HG02623 (cell line): ENCODE results near the gene SLC9A3.
A peak's percentile ranks its signal among the peaks of the same experiment; 100 is the strongest.
"Not testable (repeated sequence)": the region's sequence is repeated elsewhere in the genome, so short reads cannot be mapped to it uniquely, and the experiment has no call there.

Experiments used
- ATAC-seq: cut with Tn5 transposase; IDR thresholded peaks from one replicate; pipeline ENCODE4 v1.9.1; 2021; ENCODE audit warnings: moderate library complexity; ENCODE audit not compliant: unreplicated experiment

Gene SLC9A3

DNA sequence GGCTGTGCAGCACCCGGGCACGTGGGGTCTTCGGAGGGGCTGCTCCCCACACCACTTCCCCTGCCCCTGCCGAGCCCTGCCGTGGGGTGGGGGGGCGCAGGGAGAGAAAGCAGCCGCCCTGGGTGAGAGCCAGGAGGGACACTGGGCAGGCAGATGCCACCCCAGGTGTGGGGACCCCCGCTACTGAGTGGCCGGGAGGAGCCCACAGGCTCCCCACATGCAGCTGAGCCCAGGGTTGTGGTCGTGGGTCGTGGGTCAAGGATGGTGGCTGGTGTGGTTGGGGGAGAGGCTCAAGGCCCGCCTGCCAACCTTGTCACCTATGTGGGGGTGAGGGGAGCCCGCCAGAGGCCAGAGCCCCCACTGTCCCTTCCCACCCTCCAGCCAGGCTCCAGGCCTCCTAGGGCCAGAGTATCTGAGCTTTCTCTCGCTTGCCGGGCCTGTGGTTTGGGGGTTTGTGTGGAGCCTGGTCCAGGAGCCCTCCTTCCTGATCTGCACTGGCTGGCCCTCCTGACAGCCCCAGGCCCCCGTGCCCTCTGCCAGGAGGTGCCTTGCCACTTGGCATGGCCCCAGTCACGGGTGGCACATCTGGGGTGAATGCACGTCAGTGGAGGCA is 45.8 kb downstream of the SLC9A3 start:
- no peak for ATAC-seq

DNA sequence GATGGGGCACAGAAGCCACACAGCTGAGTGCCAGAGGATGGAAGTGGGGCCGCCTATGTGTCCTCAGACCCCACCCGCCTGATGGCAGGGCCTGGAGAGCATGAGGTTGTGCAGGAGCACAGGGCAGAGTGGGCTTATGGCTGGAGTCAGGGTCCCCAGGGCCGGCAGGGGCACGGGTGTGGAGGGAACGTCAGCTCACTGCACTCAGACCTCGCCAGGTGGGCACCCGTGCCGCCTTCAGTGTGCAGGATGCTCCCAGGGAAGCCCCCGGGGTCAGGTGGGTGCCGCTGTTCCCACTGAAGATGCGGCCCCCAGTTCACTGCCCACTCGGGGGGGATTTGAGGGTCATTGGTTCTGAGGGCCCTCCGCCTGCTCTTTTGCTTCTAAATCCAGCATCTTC is 46.4 kb downstream of the SLC9A3 start:
- ATAC-seq: no peak

DNA sequence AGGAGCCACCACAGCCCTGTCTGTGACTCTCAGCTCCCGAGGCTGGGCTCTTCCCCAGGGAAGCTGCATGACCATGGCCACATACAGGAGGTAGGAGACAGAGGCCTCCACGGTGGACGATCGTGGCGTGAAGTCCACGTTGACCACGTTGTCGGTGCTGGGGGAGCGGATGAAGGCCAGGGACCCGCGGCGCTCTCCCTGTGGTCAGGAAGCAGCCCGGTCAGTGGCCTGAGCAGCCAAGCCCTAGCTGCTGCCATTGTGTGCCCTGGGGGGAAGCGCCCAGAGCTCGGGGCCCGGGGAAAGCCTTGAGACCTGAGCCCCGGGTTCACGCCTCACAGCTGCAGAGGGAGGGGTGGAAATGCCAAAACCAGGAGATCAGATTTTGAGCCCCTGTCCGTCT is 47.0 kb downstream of the SLC9A3 start:
- no peak for ATAC-seq

DNA sequence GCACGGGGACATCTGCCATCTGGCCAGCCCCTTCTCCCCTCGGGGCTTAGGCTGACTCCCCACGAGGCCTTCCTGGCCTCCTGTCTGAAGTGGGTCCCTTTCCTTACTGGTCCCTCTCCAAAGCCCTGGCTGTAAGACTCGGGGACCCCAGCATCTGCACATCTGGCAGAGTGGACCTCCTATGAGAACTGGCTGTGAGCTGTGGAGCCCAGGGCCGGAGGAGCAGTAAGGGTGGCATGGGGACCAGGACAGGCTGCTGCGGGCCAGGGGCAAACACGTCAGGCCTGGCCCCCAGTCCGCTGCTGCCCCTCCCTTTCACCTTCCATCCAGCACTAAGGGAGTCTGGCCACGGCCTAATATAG is 47.5 kb downstream of the SLC9A3 start:
- no peak for ATAC-seq

DNA sequence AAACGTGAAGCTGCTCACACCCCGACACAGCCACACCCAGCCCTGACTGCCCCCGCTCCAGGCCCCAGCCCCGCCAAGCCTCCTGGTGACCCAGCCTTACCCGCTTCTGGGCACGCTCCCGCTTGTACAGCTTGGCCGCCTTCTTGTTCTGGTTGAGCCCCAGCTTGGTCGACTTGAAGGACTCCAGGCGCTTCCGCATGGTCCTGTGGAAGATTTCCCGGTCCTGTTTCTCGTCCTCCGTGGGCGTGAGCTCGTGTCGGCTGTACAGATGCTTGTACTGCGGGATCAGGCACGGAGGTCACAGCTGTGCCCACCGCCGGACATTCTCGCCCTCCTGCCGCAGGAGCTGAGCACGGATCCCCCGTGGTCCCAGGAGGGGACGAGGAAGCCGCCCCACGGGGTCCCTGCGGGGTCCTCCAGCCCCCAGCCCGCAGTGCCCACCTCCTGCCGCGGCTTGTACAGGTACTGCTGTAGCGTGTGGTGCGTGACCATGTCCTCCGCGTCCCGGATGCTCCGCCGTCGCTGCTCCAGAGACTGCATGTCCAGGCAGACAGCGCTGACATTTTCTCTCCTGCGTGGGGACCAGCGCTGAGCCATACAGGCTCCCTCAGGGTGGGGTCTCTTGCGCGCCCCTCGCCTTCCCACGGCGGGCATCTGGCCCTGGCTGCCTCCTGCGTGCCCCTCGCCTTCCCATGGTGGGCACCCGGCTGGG is 48.0 kb downstream of the SLC9A3 start:
- no peak for ATAC-seq

DNA sequence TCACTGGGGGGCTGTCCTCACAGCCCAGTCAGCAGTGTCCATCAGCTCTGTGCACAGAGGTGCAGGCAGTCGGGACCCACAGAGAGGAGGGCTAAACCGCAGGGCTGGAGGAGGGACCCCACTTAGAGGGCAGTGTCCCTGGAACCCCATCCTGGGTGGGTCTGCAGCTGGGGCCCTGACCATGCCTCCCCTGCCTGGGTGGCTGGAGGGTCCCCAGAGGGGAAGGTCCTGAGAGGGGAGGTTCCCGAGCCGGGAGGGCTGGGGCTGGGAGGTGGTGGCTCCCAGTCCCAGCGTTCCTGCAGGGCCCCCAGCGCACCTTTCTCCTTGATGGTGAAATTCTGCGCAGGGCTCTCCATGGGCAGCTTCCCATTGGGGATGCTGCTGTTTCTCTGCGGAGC is 48.5 kb downstream of the SLC9A3 start:
- ATAC-seq: no peak

DNA sequence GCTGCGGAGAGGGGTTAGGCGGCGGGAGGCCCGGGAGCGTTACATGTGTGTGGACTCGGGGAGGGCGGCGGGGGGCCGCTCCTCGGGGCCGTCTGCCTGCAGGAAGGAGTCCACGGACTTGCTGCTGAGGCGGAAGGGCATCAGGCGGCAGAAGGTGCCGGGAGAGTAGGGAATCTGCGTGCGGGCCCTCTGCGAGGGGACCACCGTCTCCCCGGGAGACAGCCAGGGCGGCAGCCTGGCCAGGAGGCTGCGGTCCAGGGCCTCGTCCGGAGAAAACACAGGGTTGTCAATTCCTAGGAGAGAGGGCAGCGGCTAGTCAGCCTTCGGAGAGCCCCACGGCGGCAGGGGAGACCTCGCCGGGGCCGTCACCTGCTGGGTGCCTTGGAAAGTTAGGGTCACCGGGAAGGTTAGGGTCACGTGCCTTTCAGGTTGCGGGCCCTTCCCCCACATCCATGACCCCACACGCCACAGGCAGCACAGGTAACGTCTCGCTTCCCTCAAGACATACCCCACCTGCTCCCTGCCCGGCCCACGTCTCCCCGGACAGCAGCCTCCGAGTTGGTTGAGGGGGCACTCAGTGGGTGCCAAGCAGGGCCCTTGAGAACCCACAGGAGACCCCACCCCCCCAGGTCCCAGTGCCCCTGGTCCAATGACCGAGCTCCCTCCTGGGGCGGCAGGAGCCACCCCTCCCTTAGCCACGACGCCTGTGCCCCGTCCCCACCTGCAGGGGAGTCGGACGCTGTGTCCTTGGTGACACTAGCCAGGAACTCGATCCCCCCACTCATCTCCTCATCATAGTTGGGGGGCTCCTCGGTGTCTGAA is 49.2 kb downstream of the SLC9A3 start:
- ATAC-seq: no peak

DNA sequence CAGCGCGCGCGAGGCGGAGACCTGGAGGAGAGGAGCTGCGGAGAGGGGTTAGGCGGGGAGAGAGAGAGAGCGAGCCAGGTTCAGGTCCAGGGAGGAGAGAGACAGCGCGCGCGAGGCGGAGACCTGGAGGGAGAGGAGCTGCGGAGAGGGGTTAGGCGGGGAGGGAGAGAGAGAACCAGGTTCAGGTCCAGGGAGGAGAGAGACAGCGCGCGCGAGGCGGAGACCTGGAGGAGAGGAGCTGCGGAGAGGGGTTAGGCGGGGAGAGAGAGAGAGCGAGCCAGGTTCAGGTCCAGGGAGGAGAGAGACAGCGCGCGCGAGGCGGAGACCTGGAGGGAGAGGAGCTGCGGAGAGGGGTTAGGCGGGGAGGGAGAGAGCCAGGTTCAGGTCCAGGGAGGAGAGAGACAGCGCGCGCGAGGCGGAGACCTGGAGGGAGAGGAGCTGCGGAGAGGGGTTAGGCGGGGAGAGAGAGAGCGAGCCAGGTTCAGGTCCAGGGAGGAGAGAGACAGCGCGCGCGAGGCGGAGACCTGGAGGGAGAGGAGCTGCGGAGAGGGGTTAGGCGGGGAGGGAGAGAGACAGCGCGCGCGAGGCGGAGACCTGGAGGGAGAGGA is 49.9 kb downstream of the SLC9A3 start:
- ATAC-seq: not testable (repeated sequence)

DNA sequence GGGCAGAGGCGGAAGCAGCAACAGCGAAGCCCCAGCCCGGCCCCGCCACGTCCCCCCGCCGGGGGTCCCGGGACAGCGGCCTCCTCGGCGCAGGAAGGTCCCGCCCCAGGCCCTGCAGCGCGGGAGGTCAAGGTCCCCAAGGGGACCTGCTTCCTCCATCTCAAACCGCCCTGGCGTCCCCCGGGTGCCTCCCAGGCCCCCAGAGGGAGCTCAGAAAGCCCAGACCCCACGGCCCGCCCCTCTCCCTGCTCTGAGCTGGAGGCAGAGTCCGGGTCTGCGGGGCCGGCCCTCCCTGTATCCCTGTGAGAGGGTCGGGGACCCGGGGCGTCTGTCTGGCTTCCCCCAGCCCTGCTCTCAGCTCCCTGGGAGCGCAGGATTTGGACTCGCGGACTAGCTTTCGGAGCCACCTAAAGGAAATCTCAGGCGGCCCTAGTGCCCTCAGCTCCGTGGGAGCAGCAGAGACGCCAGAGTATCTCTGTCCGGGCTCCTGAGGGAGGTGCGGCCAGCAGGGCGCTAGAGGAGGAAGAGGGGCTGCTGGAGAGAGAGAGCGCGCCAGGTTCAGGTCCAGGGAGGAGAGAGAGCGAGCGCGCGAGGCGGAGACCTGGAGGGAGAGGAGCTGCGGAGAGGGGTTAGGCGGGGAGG is 50.6 kb downstream of the SLC9A3 start:
- peak; percentile 18 for ATAC-seq

DNA sequence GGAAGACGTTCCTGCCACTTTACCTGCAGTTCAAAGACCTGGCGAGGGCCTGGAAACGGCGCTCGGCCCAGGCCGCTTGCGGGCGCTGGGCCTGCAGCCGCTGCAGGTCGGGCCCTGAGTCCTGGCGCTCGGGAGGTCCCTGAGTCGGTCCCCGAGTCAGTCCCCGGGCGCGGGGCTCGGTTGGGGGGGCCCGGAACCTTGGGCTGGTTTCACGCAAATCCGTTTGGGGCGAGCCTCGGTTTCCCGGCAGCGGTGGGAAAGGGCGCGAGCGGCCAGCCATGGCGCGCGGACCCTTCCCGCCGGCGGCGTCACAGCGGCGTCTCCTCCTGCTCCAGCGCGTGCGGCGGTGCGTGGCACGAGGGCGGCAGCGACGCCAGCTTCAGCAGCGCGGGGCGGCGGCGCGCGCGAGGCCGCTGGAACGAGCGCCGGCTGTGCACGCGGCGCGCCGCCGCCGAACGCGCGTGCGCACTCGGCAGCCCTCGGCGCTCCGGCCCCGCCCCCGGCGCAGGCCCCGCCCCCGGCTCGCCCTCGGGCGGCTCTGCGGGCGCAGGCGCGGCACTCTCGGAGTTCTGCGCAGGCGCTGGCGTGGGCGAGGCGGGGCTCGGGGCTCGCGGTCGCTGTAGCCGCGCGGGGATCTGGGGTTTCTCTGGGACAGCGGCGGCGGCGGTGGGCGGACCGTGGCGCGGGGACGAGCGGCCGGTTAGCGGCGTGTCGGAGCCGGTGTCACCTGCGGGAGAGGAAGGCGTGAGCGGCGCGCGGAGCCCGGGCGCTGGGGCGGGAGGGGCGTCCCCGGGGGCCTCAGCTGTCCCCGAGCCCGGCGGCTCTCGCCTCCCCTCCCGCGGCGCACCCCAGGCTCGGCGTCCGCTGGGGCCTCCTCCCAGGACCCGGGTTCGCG is 51.3 kb downstream of the SLC9A3 start:
- ATAC-seq: peak; percentile 70

DNA sequence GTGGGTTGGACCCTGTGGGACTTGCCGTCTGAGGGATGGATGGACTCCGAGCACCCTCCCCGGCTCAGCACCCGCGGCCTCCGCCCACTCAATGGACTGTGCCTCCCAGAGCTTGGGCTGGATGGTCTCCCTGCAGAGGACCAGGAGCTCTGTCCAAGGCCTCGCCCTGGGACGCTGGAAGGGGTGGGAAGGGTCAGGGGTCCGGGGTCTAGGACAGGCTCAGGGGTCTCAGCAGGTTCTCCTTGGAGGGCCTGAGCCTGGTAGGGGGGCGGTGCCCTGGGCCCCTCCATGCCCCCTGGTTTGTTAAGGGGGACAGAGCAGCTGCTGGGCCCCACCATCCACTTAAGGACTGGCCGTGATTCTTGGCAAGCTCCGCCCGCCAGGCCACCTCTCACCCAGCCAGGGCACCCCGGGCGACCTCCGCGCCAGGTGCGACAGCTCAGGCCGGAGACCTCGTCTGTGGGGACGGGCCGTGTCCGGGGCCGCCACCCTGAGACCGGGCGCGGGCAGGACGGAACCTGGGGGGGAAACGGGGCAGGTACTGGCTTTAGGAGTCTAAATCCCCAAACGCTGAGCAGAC is 52.1 kb downstream of the SLC9A3 start:
- peak; percentile 9 for ATAC-seq

DNA sequence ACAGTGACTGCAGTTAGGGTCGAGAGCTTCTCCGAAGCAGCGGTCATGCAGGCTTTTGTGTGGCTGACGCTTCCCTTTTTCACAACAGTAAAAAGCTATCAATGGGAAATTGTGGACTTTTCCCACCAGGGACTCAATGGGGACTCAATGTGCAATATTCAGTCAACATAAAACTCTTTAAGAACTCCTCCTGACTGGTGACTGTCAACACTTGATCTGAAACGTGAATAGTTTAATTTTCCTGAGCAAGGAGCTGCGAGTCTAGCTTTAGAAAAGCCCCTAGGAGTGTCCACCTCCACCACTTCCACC is 52.5 kb downstream of the SLC9A3 start:
- no peak for ATAC-seq

DNA sequence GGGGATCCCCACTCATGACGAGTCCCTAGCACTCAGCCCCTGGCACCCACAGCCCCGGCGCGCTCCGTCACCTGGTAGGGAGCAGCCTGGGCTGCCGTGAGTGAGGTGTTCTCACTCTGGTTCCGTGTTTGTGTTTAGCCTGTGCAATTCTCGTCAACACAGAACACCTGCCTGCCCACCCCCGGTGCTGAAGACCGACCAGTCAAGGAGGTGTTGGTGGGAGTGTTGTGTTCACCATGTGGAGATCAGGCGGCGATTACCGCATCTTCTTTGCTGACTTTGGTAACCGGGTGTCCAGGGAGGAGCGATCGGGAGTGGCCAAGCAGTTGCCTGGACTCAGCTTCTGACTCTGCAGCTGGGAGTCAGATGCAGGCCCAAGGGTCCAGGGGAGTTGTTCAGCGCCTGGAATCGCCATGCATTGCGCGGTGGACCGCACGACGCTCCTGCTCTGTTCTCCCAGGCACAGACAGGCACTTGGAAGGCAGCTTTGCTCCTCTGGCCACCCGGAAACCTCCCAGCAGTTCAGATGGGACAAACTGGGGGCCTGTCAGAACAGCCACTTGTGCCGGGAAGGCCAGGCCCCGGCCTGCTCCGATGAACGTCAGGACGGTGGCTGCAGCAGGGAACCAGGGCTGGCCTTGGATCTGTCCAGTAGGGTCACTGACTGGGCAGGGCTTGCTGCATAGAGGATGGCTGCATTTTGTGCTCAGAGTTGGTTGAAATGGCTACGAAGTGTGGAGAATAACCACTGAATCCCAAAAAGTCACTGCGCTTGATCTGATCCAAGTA is 53.1 kb downstream of the SLC9A3 start:
- no peak for ATAC-seq

DNA sequence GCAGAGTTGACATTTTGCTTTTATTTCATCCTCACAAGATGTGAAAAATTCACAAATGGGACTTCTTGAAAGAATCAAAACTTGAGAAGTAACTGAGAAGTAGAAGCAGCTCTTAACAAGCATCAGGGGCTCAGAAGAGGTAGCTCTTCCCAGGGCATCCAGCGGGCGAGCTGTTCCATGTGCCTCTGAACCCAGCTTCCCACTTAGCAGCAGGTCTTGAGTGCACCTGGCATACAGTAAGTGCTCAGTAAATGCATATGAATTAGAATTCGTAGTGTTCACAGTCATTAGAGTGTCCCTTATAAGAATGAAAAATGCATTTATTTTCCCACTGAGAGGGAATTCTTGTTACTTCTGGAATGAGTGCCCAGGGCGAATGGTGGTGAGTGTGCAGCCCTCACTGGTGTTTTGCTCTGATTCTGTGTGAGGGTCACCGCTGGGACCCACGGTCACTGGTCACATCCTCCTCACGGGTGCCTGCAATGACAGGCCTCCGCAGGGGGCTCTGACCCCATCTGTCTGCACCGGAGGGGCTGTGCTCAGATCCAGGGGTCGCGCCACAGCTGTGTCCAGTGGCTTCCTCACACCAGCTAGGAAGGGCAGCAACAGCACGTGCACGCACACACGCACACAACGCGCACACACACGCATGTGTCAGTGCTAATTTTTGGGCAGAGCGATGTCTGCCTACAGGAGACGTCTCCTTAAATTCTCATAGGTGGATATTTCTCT is 54.3 kb downstream of the SLC9A3 start:
- ATAC-seq: no peak

DNA sequence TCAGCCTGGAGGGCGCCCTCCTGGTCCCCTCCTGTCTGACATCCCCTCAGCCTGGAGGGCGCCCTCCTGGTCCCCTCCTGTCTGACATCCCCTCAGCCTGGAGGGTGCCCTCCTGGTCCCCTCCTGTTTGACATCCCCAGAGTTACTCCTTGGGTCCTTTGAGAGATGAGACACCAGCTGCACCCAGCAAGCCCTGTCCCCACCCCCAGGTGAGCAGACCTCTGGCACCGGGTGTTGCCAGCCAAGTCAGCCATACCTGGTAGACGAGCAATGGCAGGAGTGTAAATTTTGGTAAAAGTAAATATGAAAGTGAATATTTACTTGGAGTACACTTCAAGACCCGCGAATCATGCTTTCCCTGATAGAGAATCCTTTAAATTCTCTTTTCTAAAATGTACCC is 55.8 kb downstream of the SLC9A3 start:
- ATAC-seq: no peak

DNA sequence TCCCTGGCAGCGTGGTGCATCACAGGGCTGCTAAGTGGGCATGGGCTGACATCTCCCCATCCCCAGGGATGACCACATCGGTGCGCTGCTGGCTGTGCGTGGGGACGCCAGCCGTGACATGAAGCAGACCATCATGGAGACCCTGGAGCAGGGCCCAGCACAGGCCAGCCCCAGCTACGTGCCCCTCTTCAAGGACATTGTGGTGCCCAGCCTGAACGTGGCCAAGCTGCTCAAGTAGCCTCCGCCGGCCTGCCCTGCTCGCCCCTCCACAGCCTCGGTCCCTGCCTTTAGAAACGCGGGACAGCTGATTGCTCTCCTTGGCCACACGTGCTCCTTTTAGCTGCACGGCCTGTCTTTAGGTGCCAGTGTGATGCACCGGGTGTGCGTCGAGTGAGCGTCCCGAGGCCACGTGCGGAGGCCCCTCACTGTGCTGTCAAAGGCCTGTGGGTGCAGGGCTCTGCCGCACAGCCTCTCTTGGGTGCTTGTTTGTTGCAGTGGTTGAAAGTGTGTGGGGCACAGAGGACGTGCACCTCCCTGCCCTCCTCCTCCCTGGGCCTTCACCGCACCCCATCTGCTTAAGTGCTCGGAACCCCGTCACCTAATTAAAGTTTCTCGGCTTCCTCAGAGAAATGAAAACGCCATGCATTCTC is 57.5 kb downstream of the SLC9A3 start:
- ATAC-seq: no peak

DNA sequence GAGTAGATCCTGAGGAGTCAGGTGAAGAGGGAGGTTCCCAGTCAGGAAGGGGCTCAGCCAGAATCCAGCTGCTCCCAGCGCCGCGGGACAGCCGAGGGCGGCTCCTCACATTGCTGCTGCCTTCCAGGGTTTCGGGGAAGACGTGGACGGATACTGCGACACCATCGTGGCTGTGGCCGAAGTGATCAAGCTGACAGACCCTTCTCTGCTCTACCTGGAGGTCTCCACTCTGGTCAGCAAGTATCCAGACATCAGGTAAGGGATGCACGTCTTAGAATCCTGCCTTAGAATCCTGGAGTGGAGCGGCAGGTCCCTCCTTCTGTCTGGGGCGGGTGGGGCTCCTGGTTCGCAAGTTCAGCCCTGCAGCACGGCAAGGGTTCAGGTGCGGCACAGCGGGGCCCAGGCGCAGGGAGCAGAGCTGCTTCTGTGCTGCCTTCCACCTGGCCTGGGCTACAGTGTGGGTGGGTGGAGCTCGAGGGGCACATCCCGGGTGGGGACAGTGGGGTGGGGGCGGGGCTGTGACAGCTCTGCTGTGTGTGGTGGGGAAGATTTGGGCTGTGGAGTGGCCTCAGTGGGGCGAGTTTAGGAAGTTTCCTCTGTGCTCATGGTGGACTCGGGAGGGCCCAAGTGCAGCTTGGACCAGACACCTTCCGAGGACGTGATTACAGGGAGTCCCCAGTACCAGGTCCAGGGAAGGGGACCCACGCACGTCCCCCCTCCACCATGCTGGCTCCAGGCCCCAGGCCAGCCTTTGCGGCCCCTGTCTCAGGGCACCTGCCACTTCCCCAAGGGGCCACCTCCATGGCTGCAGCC is 58.5 kb downstream of the SLC9A3 start:
- no peak for ATAC-seq
